GM19467 (cell line): ENCODE measurements around the gene TNFSF12.

Experiments
- ATAC-seq: cut with Tn5 transposase; IDR thresholded peaks from one replicate; pipeline ENCODE4 v1.9.1; 2021; ENCODE audit warnings: mild to moderate bottlenecking, moderate library complexity; ENCODE audit not compliant: unreplicated experiment

TNFSF12 gene

DNA sequence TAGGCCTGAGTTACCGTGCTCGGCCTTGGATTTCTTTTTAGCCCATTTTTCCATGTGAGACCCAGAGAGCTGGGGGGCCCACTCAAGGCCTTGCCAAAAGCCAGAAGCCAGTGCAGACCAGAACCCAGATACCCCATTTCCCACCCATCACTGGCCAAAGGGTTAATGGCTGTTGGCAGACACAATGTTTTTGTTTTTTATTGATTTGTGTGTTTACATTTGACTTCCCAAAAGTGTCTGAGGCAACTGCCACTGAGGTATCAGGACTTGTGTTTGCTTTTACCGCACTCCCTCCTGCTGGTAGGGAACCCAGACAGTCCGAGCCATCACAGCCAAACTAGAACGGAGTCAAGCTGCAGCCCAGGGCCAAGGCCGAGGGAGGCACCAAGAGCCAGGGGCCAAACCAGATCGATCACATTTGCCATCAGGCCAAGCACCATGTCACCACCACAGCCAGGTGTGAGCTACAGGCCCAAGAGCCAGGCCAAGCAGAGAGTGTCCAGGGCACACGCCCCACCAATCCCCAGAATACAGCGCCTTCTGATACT, 7.7 kb upstream of the TNFSF12 start:
- no peak for ATAC-seq

DNA sequence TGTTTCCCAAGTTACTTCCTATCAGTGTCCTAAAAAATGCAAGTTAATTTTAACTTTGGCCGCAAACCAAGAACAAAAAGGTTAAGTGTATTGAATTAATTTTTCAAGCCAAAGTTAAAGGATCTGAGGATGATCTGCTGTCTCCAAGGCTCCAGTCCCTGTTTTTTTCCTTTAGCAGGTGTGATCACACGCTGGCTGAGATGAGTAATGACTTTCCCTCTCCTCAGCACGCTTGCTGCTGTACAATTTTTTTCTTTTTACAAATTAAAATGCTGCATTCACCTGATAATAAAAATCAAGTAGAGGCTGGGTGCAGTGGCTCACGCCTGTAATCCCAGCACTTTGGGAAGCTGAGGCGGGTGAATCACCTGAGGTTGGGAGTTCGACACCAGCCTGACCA, 3.9 kb upstream of the TNFSF12 start:
- ATAC-seq = no peak

DNA sequence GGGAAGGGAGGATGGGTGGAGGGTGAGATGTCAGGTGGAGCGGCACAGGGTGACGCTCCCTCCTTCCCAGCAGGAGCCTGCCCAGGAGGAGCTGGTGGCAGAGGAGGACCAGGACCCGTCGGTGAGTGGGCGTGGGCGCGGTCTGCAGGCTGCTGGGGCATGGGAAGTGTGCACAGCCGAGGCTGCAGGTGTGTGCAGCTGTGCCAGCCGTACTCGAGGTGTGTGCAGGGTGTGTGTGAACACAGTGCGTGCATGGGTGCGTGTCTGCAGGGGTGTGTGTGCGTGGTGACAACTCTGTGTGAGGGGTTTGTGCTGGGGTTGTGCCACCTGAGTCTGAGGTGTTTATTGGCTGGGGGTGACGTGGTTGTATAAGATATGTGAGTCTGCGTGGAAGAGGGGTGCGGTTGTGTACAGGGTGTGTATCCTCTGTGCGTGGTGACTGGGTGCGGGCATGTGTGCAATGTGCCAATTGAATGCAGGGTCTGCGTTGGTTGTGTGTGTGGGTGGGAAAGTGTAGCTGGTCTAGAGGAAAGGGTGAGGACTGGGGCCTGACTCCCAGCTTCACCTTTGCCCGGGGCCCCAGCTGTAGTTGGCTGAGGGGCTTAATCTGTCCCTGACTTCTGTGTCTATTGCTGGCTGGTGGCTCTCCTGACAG, 670 bp downstream of the TNFSF12 start:
- ATAC-seq = no peak

- ATAC-seq = no peak
Observed at GRCh38 chr17:7550344-7550743, 1.5 kb downstream of the TNFSF12 start.

- ATAC-seq = no peak
Observed at GRCh38 chr17:7551396-7551795, 2.5 kb downstream of the TNFSF12 start.

DNA sequence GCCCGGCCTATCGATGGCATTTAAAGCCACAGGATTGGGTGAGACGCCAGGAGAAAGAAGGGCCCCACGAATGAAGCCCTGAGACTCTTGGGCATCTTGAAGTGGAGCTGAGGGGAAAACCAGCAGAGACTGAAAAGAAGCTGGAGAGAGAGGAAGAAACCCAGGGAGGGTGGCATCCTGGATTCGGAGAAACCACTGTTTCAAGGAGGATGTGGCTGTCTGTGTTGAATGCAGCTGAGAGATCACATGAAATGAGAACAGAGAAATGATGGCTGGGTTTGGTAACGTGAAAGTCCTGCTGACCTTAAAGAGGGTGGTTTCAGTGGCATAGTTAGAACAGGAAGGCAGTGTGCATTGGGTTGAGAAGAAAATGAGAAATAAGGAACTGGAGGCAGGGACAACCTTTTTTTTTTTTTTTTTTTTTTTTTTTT, 3.8 kb downstream of the TNFSF12 start:
- ATAC-seq = peak; percentile 50

GRCh38 chr17:7553356-7553755, 4.5 kb downstream of the TNFSF12 start:
- ATAC-seq = no peak

- no peak for ATAC-seq
Observed at GRCh38 chr17:7555320-7555948, 6.6 kb downstream of the TNFSF12 start.

- ATAC-seq = no peak
Observed at GRCh38 chr17:7556627-7557026, 7.8 kb downstream of the TNFSF12 start.

DNA sequence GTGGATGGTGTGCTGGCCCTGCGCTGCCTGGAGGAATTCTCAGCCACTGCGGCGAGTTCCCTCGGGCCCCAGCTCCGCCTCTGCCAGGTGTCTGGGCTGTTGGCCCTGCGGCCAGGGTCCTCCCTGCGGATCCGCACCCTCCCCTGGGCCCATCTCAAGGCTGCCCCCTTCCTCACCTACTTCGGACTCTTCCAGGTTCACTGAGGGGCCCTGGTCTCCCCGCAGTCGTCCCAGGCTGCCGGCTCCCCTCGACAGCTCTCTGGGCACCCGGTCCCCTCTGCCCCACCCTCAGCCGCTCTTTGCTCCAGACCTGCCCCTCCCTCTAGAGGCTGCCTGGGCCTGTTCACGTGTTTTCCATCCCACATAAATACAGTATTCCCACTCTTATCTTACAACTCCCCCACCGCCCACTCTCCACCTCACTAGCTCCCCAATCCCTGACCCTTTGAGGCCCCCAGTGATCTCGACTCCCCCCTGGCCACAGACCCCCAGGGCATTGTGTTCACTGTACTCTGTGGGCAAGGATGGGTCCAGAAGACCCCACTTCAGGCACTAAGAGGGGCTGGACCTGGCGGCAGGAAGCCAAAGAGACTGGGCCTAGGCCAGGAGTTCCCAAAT, 8.4 kb downstream of the TNFSF12 start:
- ATAC-seq = no peak

- ATAC-seq = no peak
Observed at GRCh38 chr17:7557775-7558543, 9.1 kb downstream of the TNFSF12 start.

- ATAC-seq = no peak
Observed at GRCh38 chr17:7558544-7559319, 9.9 kb downstream of the TNFSF12 start, which contains the start of gene TNFSF13. TNFSF13 (plus strand) TSS chr17:7558750; CDS start chr17:7559040, 290 bp downstream.

DNA sequence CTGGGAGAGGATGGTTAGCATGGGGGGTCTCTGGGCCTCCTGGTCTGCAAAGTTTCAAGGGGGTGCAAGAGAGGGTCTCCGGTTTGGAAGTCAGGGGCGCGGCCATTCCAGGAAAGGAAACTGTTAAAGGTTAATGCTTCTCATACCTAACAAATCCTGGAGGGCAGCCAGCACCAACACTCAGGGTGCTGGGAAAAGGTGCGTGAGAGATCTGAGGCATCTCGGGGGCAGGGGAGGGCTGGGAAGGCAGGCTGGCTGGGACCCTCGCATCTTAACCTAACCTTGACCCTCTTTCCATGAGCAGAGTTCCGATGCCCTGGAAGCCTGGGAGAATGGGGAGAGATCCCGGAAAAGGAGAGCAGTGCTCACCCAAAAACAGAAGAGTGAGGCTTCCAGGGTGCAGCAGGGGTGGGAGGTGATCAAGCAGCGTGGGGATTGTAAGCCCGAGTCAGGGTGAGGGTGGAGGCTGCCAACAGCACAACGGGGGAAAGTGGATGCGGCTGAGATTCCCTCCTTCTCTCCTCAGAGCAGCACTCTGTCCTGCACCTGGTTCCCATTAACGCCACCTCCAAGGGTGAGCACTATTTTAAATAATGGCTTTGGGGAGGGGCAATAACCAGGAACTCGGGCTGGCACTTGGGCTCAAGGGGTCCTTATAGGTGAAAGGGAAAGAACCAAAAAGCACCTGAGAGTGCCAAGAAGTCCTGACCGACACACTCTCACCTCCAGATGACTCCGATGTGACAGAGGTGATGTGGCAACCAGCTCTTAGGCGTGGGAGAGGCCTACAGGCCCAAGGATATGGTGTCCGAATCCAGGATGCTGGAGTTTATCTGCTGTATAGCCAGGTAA, 10.7 kb downstream of the TNFSF12 start:
- ATAC-seq = no peak

GRCh38 chr17:7560172-7561027, 11.5 kb downstream of the TNFSF12 start:
- ATAC-seq = no peak

GRCh38 chr17:7561028-7561575, 12.2 kb downstream of the TNFSF12 start:
- peak; percentile 54 for ATAC-seq

DNA sequence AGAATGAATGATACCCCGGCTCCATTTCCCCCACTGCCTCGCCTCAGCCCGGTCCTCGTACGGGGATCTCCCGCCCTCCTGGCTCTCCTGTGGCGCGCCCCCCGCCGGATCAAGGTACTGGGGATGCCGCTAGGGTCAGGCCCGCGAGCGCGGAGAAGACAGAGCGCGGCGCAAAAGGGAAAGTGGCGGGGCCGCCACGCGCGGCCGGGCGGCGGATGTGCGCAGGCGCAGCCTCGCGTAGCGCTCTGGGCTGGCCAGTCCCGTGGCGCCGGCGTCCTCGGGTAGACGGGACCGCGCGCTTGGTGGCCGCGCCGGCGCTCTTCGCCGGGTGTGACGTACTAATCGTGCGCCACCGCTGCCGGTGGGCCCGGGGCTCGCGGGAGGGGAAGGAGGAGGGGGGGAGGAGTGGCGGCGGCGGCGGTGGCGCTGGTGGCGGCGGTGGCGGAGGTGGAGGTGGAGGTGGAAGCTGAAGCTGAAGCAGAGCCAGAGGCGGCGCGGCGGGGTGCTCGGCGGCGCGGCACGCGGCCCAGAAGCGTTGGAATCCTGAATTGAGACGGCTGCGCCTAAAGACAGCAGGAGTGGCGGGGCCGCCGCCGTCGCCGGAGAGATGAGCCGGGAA, 12.8 kb downstream of the TNFSF12 start, which contains the start of gene SENP3:
Gene SENP3 (plus strand): TSS at position 331 of the 619 bp plus-strand sequence. CDS start 1,158 bp downstream, outside the sequence.
- peak; percentile 49 for ATAC-seq

GRCh38 chr17:7562208-7562605, 13.3 kb downstream of the TNFSF12 start:
- no peak for ATAC-seq
